ENCODE measurements around the gene ZBTB43.

DNA sequence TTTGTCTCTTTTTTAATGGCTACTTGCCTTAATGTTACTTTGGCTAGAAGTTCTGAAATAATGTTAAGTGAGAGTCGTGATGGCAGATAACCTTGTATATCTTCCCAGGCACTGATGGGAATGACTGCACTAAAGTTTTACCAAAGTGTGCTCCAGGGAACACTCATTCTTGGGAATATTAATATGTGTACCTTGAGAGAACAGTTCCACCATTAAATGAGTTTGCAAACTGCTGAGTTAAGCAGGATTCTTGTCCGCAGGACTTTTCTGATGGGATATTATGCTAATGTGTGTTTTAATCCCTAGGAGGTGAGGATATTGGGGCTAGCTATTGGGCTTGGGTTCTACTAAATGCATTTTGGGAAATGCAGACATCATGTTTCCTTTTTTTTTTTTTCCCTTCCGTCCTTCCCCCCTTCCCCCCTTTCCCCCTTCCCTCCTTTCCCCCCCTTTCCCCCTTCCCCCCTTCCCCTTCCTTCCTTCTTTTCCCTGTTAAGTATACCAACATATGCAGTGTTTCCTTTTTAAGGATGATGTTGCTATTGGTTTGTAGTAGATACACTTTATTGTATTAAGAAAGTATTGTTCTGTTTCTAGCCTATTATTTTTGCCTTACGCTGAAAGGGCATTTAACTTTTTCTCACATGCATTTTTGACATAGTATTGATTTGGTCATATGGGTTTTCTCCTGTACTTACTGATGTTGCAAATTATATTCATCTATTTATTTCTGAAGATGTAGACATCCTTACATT lies 71.1 kb downstream of the ZBTB43 start:
- TF ChIP-seq, protein P1, sequence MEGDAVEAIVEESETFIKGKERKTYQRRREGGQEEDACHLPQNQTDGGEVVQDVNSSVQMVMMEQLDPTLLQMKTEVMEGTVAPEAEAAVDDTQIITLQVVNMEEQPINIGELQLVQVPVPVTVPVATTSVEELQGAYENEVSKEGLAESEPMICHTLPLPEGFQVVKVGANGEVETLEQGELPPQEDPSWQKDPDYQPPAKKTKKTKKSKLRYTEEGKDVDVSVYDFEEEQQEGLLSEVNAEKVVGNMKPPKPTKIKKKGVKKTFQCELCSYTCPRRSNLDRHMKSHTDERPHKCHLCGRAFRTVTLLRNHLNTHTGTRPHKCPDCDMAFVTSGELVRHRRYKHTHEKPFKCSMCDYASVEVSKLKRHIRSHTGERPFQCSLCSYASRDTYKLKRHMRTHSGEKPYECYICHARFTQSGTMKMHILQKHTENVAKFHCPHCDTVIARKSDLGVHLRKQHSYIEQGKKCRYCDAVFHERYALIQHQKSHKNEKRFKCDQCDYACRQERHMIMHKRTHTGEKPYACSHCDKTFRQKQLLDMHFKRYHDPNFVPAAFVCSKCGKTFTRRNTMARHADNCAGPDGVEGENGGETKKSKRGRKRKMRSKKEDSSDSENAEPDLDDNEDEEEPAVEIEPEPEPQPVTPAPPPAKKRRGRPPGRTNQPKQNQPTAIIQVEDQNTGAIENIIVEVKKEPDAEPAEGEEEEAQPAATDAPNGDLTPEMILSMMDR (IDR thresholded peaks at IDR 0.05; ENCODE audit: poor library complexity, severe bottlenecking) = no peak
- no peak for TF ChIP-seq POLR2AphosphoS5 (IDR thresholded peaks at IDR 0.05)
- no peak for TF ChIP-seq TAF1 (IDR thresholded peaks at IDR 0.05; ENCODE audit: low read depth)
- no peak for TF ChIP-seq MXI1 (conservative IDR thresholded peaks at IDR 0.05; ENCODE audit: poor library complexity, severe bottlenecking)
- TF ChIP-seq EZH2 (IDR thresholded peaks at IDR 0.05; ENCODE audit: borderline replicate concordance, insufficient read depth, low read length, poor library complexity, severe bottlenecking) = no peak

All from neural cell (in vitro differentiated cells).